Hematopoietic multipotent progenitor cell (in vitro differentiated cells): ENCODE data around the gene ITGB2. TPM values are rescaled to one million over a fixed set of nuclear protein-coding genes. Genes with fewer than 3 reads are reported as not detected.
"Not testable (repeated sequence)": the region's sequence is repeated elsewhere in the genome, so short reads cannot be mapped to it uniquely, and the experiment has no call there.

Experiments used
- DNase-seq, 3 donors: peaks; one replicate each; pipeline ENCODE4 v3.0.0-alpha.2; 2011 to 2015; ENCODE audit warnings: low read depth in 2 of 3, low spot score in 2 of 3
- total RNA-seq: library from RNA; depleted of rRNA; stranded (reverse); fragments of >200 nt; gene quantifications from one replicate; pipeline ENCODE4 v1.2.3, GENCODE V29; 2012

ITGB2 gene
- total RNA-seq, 1 donor = 169 TPM

GRCh38 chr21:44927587-44928461 is 7.1 kb upstream of the ITGB2 start:
- peak; percentile 52 to 76 (median 76) for DNase-seq

DNA sequence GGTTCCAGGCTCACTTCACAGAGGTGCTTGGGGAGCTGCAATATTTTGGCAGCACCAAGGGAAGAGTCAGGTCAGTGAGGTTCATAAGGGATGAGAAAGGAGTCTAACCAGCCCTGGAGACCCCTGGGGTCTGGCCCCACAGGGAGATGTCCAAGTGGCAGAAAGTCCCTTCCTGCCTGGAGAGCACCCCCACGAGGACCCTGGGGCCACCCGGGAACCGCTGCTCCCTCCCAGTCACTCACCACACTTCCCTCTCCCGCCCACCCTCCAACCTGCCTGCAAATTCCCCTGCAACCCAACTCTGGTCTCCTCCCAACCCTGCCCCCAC is 6.5 kb upstream of the ITGB2 start:
- no peak for DNase-seq

GRCh38 chr21:44926331-44927101 is 5.8 kb upstream of the ITGB2 start:
- DNase-seq = peak in 1 of 3 donors; percentile 47

DNA sequence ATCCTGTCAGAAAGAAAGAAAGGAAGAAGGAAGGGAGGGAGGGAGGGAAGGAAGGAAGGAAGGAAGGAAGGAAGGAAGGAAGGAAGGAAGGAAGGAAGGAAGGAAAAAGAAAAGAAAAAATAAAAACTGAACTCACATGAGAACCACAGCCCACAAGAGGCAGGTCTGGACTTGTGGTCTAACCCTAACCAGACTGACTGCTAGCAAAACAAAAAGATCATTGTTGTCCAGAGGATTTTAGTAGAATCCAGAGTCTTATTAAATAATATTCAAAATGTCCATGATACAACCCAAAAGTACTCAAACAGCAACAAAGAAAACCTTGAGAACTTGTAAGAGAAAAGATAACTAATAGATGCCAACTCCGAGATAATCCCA is 4.7 kb upstream of the ITGB2 start:
- DNase-seq = no peak

DNA sequence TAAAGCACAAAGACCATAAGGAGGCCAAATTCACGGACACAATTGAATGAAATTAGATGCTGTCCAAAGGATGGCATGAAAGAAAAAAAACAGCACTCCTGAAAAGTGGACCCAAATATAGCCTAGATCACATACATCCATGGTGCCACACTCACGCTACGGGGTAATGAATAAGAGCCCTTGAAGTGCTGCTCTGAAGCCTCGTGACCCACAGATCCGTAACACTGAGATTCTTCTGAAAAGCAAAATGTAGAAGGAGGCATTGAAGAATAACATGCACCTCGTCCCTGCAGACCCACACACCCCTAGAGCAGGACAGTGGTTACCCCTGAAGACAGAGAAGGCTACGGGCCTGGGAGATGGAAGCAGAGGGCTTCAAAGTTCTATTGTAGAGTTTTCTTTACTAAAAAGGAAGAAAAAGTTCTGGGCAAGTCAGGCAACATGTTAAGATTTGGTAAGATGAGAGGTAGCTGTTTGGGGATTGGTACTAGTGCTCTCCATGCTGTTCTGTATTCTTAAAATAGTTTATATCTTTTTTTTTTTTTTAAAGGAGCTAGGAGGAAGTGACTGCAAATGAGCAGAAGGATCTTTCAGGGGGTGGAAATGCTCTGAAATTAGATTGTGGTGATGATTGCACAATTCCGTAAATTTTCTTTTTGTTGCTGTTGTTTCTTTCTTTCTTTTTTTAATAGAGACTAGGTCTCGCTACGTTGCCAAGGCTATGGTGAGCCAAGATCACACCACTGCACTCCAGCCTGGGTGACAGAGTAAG is 4.1 kb upstream of the ITGB2 start:
- DNase-seq = peak in 2 of 3 donors; percentile 78 to 86

DNA sequence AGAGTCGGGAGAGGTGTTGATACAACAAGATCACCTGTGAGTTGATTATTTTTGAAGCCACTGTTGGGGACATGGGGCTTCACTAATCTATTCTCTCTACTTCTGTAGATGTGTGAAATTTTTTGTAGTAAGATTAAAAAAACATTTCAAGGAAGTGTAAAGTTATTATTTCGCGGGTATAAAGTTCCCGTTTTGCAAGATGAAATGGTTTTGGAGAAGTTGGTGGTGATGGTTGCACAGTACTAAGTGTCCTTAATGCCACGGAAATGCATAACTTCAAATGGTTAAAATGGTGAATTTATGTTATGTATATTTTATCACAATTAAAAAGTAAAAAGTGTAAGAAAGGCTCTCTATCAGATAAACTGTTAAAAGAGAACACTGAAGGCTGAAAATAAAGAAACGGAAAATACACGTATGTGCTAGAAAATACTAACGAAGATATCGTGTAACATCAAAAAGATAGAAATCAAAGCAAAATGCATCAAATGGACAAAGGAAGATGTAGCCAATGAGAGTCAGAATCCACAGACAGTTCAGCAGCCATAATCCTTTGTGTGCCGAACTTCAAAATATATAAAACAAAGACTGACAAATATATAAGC is 2.9 kb upstream of the ITGB2 start:
- DNase-seq = peak in 1 of 3 donors; percentile 58

GRCh38 chr21:44921928-44922327 is 1.2 kb upstream of the ITGB2 start:
- no peak for DNase-seq

- DNase-seq = no peak
These were observed 596 bp downstream of the ITGB2 start for GRCh38 chr21:44919913-44920693.

DNA sequence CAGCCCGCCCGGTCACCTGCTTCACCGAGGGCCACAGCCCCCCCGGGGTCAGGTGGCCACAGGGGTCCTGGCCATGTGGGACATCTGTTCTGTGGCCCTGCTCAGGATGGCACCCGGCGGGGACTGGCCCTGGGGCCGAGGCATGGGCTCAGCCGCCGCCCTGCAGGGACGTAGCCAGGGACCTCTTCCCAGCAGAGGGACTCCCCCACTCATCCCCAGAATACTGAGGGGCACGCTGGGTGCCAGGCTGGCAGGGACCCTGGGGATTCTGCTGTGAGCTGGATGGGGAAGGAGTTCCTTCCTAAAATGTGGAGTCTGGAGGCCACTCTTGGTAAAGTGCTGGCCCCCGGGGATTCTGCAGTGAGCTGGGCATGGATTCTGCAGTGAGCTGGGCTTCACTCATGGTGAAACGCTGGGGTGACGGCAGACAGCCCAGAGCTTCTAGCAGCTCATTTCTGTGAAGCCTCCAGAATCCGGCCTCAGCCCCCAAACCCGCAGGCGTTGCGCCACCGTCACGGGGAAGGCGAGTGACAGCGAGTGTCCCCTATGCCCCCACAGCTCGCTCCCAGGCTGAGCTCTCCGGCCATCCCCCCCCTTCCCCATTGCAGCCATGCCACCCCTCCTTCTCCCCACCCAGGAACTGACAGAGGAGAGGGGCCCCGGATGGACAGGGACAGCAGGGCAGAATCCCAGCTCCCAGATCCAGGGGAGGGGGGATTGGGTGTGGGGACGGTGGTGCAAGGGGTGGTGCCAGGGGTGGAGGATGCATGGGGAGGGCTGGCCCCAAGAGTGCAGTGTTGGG is 1.4 kb downstream of the ITGB2 start:
- no peak for DNase-seq

- DNase-seq = no peak
These were observed 2.1 kb downstream of the ITGB2 start for GRCh38 chr21:44918581-44919033.

DNA sequence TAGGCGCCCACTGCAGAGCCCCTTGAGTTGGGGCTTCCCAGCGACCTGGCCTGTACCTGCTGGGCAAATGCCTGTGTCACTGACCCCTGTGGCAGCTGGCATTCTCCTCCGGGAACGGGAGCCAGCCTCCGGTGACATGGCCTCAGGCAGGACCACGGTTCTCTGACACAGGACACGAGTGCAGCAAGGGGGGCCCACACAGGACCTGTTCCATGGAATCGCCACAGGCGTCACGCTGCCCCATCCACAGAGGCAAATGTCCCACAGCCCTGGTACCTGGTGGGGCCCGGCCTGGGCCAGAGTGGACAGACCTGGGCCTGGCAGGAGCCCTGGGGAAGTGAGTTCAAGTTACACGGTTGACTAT is 2.6 kb downstream of the ITGB2 start:
- no peak for DNase-seq

- DNase-seq = no peak
These were observed 3.1 kb downstream of the ITGB2 start for GRCh38 chr21:44917446-44918106.

GRCh38 chr21:44916965-44917364 is 3.7 kb downstream of the ITGB2 start:
- DNase-seq = no peak

GRCh38 chr21:44914176-44914874 is 6.4 kb downstream of the ITGB2 start:
- DNase-seq = peak in 2 of 3 donors; percentile 57 to 62

DNA sequence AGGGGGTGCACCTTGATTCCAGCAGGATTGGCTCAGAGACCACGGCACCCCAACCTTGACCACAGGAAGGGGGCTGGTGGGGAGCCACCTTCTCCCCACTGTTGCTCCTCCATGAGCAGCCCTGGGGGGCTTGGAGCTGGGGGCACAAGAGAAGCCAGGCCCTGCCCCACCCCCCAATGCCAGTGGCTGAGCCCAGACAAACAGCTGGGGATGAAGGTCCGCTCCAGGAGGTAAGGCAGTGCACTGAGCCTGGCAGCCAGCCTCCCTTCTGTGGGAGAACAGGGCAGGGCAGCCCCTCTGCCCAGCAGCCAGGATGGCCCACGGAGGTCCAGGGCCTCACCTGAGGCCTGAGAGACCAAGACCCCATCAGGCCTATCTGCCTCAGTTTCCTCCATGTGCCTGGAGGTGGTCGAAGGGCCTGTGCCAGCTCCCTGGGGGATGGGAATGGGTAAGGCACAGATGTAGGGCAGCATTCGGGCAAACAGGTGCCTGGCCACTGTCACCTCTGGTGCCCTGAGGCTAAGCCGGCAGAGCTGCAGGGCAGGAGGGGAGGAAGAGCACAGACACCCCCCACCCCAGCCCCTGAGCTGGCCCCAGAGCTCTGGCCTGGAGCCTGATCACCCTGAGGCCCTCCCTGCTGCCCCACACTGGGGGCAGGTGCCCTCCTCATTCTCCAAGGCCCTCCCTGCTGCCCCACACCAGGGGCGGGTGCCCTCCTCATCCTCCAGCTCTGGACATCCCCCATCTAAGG is 7.1 kb downstream of the ITGB2 start:
- DNase-seq = no peak

DNA sequence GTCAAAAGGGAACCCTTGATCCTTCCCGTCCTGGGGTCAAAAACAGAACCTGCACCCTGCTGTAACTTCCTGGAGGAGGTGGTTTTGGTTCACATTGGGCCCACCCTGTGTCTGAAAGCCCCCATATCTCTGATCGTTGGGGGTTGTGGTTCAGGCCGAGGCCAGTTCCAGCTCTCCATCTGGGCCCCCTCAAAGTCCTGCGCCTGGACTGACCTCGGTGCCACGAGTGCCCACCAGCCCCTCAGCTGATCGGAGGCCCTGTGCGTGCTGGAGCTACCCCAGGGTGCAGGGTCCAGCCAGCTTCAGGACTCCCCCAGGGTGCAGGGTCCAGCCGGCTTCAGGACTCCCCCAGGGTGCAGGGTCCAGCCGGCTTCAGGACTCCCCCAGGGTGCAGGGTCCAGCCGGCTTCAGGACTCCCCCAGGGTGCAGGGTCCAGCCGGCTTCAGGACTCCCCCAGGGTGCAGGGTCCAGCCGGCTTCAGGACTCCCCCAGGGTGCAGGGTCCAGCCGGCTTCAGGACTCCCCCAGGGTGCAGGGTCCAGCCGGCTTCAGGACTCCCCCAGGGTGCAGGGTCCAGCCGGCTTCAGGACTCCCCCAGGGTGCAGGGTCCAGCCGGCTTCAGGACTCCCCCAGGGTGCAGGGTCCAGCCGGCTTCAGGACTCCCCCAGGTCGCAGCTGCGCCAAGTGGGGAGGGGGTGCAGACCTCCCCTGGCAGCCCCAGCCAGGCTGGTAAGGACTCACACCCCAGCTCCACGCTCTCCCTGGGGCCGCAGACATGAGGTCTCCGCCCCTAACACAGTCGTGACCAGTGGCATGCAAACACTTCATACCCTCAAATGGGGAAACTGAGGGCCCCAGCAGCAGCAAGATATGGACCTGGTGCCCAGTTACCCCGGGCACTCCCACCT is 7.9 kb downstream of the ITGB2 start:
- DNase-seq = not testable (repeated sequence)

DNA sequence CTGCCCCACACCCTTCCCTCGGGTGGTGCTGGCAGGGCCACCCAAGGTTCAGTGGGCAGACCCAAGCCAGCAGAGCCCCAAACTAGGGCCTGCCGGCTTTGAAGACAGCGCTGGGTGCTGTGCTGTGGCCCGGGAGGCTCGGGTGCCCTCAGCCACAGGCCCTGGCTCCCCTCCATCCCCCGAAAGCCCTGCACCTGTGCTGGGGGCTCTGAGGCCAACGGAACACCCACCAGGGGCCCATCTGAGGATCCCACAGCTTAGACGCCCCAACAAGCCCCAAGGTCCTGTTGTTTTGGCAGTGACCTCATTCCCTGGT is 8.6 kb downstream of the ITGB2 start:
- DNase-seq = no peak
